Stimulated activated CD8-positive, alpha-beta memory T cell treated with anti-CD3 and anti-CD28 coated beads, Interleukin-12 subunit alpha, Interleukin-12 subunit beta, amount 100 ng/mL, for 1 hour (primary cell): ENCODE results near the gene PAPOLB.

Experiments used
- DNase-seq: peaks from one replicate; pipeline ENCODE4 v3.0.0-alpha.2; 2020; ENCODE audit warnings: low read depth

Gene PAPOLB

DNA sequence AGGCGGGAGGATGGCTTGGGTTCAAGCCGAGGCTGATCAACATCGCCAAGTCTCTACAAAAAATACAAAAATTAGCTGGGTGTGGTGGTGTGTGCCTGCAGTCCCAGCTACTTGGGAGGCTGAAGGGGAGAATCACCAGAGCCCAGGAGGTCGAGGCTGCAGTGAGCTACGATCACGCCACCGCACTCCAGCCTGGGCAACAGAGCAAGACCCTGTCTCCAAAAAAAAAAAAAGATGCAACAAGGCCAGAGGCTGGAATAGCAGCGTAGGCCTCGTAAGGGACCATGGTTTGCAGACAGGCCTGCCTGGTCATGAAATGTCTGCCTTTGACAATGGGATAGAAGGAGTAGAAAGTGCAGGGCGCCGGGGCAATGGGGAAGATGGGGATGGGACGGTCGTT, 20.0 kb downstream of the PAPOLB start:
- DNase-seq, result no peak

DNA sequence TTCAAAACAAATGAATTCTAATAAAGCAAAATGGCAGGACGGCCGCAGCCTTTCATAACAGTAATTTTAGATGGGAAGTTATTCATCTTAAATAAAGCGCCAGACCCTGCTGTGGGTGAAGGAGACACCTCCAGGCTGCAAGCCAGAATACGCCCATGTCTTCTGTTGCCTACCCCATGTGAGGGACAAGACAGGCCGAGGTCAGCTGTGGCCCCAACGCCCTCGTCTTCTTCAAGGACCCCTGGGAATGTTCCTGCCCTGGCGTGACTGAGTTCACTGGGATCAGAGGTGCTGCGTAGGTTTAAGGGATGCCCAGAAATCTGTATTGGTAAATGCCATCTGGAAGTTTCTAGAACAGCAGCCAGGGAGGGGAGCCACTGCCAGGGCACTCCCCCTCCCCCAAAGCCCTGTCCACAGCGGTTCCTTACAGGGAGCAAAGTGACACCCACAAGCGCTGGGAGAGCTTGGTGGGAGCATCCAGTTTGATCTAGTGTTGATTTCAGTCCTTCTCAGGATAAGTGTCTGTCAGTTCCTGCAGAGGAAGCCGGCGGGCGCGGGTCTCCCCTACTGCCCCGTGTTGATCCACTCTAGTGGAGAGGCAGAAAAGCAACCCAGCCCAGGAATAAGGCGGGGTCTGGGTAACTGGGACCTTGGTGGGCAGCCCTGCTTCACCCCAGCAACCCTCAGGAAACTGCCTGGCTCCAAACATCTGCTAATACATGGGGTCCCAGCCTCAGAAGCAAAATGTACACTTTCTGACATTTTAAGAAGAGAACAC, 20.6 kb downstream of the PAPOLB start:
- no peak for DNase-seq

- no peak for DNase-seq
Measured at GRCh38 chr7:4840079-4840501, 21.7 kb downstream of the PAPOLB start.

DNA sequence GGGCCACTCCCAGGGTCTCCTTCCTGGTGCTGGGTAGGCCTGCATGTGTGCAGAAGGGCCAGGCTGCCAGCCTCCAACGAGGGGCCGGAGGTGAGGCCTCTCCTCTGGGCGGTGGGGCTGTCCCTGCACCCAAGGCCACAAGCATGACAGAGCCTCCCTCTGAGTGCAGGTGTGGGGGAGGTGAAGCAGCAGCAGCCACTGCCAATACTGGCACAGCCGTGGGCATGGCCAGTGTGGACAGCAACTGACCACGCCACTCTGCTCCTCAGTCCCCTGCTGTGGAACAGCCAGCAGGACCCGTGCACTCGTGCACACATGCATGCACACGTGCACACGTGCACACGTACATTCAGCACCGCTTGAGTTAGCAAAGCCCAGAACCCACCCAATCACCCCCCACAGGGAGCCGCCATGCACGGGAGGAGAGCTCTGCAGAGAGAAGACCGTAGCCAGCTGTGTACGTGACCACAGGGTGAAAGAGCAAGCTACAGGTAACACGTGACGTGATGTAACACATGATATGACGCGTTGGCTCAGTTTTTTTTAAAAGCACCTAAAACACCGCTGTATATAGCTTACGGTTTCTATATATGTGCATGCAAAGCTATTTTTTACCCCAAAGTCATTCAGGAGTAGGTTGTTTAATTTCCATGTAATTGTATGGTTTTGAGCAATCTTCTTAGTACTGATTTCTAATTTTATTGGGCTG, 23.1 kb downstream of the PAPOLB start:
- DNase-seq, result no peak

- DNase-seq, result no peak
Measured at GRCh38 chr7:4837803-4838625, 23.8 kb downstream of the PAPOLB start.

- no peak for DNase-seq
Measured at GRCh38 chr7:4837041-4837802, 24.6 kb downstream of the PAPOLB start.

GRCh38 chr7:4836206-4836661, 25.6 kb downstream of the PAPOLB start:
- no peak for DNase-seq

DNA sequence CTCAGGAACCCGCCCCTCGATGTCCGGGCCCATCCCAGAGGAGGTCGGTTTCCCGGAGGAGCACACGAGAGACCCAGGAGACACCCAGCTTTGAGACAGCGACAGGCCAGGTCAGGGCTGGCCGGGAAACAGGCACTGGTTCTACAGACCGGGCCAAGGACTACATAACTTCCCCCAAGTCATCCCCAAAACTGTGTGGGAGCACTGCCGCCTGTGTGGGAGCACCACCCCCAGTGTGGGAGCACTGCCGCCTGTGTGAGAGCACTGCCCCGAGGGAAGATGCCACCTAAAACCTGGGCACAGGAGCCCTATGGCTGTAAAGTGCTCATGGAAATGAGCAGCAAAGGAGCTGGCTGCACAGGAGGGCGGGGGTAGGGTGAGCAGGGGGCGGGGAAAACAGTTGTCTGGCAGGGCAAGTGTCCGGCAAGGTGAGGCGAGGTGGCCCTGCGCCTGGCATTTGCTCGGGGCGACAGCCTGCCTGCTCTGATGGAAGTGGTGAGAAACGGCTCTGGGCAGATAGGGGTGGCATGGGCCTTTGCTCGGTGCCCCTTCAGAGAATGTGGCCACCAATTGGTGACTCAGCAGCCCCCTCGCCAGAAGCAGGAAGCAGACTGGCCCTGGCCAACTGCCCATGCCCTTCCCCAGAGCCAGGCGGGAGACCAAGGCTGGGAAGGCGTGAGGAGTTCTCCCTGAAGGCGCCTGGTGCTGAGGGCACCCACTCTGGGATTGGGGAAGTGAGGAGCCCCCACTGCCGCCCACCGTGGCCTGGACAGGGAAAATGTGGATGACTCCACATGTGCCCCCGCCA, 26.2 kb downstream of the PAPOLB start:
- DNase-seq, result no peak

DNA sequence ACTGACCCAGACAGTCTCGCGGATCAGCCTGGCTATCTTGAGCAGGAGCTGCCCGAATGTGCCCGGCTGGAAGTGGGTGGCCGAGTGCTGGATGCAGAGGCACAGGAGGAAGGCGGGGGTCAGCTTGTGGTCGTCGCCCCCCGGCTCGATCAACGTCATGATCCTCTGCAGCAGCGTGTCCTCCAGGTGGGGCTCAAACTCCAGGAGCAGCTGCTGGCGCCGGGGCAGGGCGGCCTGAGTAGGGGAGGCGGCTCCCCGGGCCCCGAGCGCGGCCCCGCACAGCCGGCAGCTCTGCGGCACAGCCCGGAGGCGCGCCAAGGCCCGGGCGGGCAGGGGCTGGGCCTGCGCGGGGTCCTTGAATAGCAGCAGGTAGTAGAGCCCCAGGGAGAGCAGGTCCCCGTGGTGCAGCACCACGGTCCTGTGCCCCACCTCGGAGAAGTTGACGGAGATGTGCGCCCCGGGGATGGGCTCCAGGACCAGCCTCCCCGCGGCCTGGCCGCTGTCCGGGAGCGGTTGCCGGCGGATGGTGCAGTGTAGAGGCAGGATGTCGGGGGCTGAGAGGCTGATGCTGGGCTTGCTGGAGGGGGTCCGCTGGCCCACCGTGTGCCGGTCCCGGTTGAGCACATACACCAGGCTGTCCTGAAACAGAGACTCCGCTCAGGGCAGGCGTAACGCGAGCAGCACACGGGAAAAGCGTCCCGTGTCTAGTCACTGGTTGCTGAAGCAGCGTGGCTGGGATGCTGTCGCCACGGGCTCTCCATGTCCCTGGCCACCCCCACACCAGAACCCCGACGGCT, 27.0 kb downstream of the PAPOLB start:
- DNase-seq, result no peak

- DNase-seq, result no peak
Measured at GRCh38 chr7:4833691-4834600, 27.9 kb downstream of the PAPOLB start.

- no peak for DNase-seq
Measured at GRCh38 chr7:4833176-4833575, 28.7 kb downstream of the PAPOLB start.

DNA sequence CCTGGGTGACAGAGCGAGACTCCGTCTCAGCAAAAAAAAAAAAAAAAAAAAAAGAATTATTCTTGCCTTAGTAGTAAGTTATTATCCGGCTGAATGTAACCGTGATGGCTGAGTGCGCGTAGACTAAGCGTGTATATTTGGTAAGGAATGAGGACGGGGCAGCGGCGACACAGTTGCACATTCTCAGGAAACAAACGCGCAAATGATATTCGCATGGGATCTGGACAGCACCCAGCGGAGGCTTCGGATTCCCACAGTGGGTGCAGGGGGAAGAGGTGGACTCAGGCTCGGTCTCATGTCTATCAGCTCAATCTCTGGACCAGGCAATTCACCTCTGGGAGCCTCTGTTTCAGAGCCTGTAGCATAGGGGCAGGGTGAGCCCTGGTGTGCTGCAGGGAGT, 29.1 kb downstream of the PAPOLB start:
- no peak for DNase-seq

GRCh38 chr7:4831723-4832495, 29.9 kb downstream of the PAPOLB start:
- no peak for DNase-seq

DNA sequence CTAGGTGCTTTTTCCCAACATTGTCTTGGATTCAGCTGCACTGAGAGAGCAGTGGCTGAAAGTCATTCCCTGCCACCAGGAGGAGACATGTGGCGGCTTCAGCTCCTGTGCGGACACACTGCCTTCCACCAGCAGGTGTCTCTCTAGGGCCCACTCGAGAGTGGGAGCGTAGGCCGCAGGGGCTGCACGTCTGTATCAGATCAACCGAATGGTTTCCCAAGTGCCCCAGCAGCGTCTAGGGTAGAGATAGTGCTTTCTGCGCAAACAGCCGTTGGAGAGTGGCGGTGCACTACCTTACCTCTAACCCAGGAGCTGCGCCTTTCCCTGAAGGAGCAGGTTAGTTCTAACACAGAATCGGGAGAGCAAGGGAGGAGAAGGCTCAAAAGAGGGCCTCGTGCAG, 31.7 kb downstream of the PAPOLB start:
- peak; percentile 36 for DNase-seq

- no peak for DNase-seq
Measured at GRCh38 chr7:4828720-4829383, 33.0 kb downstream of the PAPOLB start.

DNA sequence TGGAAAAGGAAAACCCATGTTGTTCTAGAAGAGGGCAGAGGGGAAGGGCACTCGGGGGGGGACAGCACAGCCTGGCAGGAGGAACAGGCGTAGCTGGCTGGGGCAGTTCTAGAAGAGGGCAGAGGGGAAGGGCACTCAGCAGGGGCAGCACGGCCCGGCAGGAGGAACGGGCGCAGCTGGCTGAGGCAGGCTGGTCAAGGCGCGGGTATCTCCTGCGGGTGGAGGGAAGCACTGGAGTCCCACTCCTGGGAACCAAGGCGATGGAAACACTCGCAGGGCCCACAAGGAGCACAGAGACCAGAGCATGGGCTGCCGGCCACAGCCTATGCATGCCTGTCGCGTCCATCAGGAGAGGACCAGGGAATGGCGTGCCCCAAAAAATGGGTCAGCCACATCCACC, 36.7 kb downstream of the PAPOLB start:
- no peak for DNase-seq

GRCh38 chr7:4824120-4824775, 37.6 kb downstream of the PAPOLB start:
- no peak for DNase-seq
